Measurements from ENCODE around the gene ACSS1. TPM values are rescaled to one million over a fixed set of nuclear protein-coding genes. Genes with fewer than 3 reads are reported as not detected.

ACSS1 gene
- total and polyA plus RNA-seq, 8 donors = 7.0 to 135 (median 35.8) TPM

- Histone ChIP-seq H3K4me3 (no peak overlapping the region), H3K27me3 (no peaks in the 10 kb centered on the region), H3K9me3 (no peaks in the 10 kb centered on the region), H3K27ac (no peak overlapping the region), H3K4me1 (peaks cover 0 to 30% (median 15%) of the 10 kb centered on the region in 4 donors), H3K36me3 (peaks cover 66 to 89% (median 85%) of the 10 kb centered on the region in 4 donors)
- TF ChIP-seq EP300 (IDR thresholded peaks at IDR 0.05) = no peak
- no peak for TF ChIP-seq POLR2AphosphoS5 (IDR thresholded peaks at IDR 0.05)
- no peak for TF ChIP-seq POLR2A (IDR thresholded peaks at IDR 0.05)
- TF ChIP-seq CTCF (IDR thresholded peaks at IDR 0.05) = no peak
- DNase-seq = no peak
- intact Hi-C loops (cut with DNase I; ENCODE audit: low total_unique reads) = loop anchor here (5.0 kb wide), 1 partner anchor 40 kb away; no protein-coding TSS in a partner anchor
- WGBS, 5 donors = 90 to 96% (median 93%) methylated on average over 14 to 22 of the region's 22 CpGs
These were observed 50.2 kb downstream of the ACSS1 start for GRCh38 chr20:25007491-25008305.

- peak overlapping the region in 3 of 5 donors; percentile 37 to 62 (median 51) for H3K27ac ChIP-seq
- DNase-seq = no peak
- intact Hi-C loops (cut with DNase I; ENCODE audit: low total_unique reads) = loop anchor here (5.0 kb wide), 1 partner anchor 41 kb away; no protein-coding TSS in a partner anchor
- peaks cover 0 to 30% (median 15%) of the 10 kb centered on the region in 4 donors for H3K4me1 ChIP-seq
- TF ChIP-seq POLR2AphosphoS5 (IDR thresholded peaks at IDR 0.05) = no peak
- no peak for TF ChIP-seq EP300 (IDR thresholded peaks at IDR 0.05)
- no peak for TF ChIP-seq CTCF (IDR thresholded peaks at IDR 0.05)
- TF ChIP-seq POLR2A (IDR thresholded peaks at IDR 0.05) = no peak
- 75 to 85% (median 82%) methylated on average over 12 of the region's 12 CpGs for WGBS, 5 donors
- H3K27me3 ChIP-seq = no peaks in the 10 kb centered on the region
- no peaks in the 10 kb centered on the region for H3K9me3 ChIP-seq
- no peak overlapping the region for H3K4me3 ChIP-seq
- peaks cover 55 to 78% (median 75%) of the 10 kb centered on the region in 4 donors for H3K36me3 ChIP-seq
These were observed 51.3 kb downstream of the ACSS1 start for GRCh38 chr20:25006431-25007167.

GRCh38 chr20:25005661-25006060 is 52.3 kb downstream of the ACSS1 start:
- intact Hi-C loops (cut with DNase I; ENCODE audit: low total_unique reads) = loop anchor here (5.0 kb wide), 1 partner anchor 42 kb away; no protein-coding TSS in a partner anchor
- peak in 1 of 2 donors; percentile 18 for DNase-seq
- WGBS, 5 donors = 44 to 90% (median 85%) methylated on average over 4 to 8 of the region's 8 CpGs
- H3K9me3 ChIP-seq = no peaks in the 10 kb centered on the region
- peaks cover 46 to 69% (median 66%) of the 10 kb centered on the region in 4 donors for H3K36me3 ChIP-seq
- no peak overlapping the region for H3K4me3 ChIP-seq
- H3K4me1 ChIP-seq = peaks cover 3 to 34% (median 19%) of the 10 kb centered on the region in 4 donors
- no peaks in the 10 kb centered on the region for H3K27me3 ChIP-seq
- H3K27ac ChIP-seq = peak overlapping the region in 4 of 5 donors; percentile 3 to 62 (median 36)
- TF ChIP-seq POLR2AphosphoS5 (IDR thresholded peaks at IDR 0.05) = no peak
- no peak for TF ChIP-seq EP300 (IDR thresholded peaks at IDR 0.05)
- no peak for TF ChIP-seq POLR2A (IDR thresholded peaks at IDR 0.05)
- no peak for TF ChIP-seq CTCF (IDR thresholded peaks at IDR 0.05)

GRCh38 chr20:25005220-25005619 is 52.7 kb downstream of the ACSS1 start:
- 31 to 48% (median 40%) methylated on average over 2 of the region's 2 CpGs for WGBS, 5 donors
- intact Hi-C loops (cut with DNase I; ENCODE audit: low total_unique reads) = loop anchor here (5.0 kb wide), 1 partner anchor 42 kb away; no protein-coding TSS in a partner anchor
- DNase-seq = peak; percentile 69 to 73
- no peaks in the 10 kb centered on the region for H3K27me3 ChIP-seq
- peak overlapping the region in 3 of 5 donors; percentile 29 to 62 (median 51) for H3K27ac ChIP-seq
- TF ChIP-seq POLR2AphosphoS5 (IDR thresholded peaks at IDR 0.05) (no peak), POLR2A (IDR thresholded peaks at IDR 0.05) (no peak), EP300 (IDR thresholded peaks at IDR 0.05) (no peak), CTCF (IDR thresholded peaks at IDR 0.05) (no peak)
- H3K9me3 ChIP-seq = no peaks in the 10 kb centered on the region
- peaks cover 7 to 38% (median 23%) of the 10 kb centered on the region in 4 donors for H3K4me1 ChIP-seq
- H3K36me3 ChIP-seq = peaks cover 42 to 65% (median 61%) of the 10 kb centered on the region in 4 donors
- H3K4me3 ChIP-seq = no peak overlapping the region

All from stomach (tissue), 9 donors.